Central memory CD8-positive, alpha-beta T cell (primary cell): ENCODE results near the gene CRMP1.

Experiments
- ATAC-seq: fragments of 150-1000 bp; cut with Tn5 transposase; replicated peaks from 2 replicates; pipeline ENCODE4 v1.10.0; 2022; ENCODE audit warnings: mild to moderate bottlenecking, moderate FRiP score, moderate number of reproducible peaks; ENCODE audit not compliant: poor library complexity, severe bottlenecking; ENCODE audit errors: extremely low read depth
- DNase-seq, 2 donors: peaks; one replicate each; pipeline ENCODE4 v3.0.0; 2021; ENCODE audit warnings: low spot score in 2 of 2
- H3K27ac Mint-ChIP-seq: one replicate; pipeline ENCODE4 v1.8.0; 2022; ENCODE audit warnings: low read depth, mild to moderate bottlenecking, moderate library complexity, mixed read lengths
- H3K27me3 Mint-ChIP-seq: one replicate; pipeline ENCODE4 v1.8.0; 2022; ENCODE audit warnings: mixed read lengths
- H3K36me3 Mint-ChIP-seq: one replicate; pipeline ENCODE4 v1.8.0; 2022; ENCODE audit warnings: mild to moderate bottlenecking, moderate library complexity, mixed read lengths; ENCODE audit not compliant: insufficient read depth
- H3K4me1 Mint-ChIP-seq: one replicate; pipeline ENCODE4 v1.8.0; 2022; ENCODE audit warnings: mixed read lengths
- H3K4me3 Mint-ChIP-seq: one replicate; pipeline ENCODE4 v1.8.0; 2022; ENCODE audit warnings: mild to moderate bottlenecking, moderate library complexity, mixed read lengths
- H3K9me3 Mint-ChIP-seq: one replicate; pipeline ENCODE4 v1.8.0; 2022; ENCODE audit warnings: mixed read lengths

The CRMP1 gene

DNA sequence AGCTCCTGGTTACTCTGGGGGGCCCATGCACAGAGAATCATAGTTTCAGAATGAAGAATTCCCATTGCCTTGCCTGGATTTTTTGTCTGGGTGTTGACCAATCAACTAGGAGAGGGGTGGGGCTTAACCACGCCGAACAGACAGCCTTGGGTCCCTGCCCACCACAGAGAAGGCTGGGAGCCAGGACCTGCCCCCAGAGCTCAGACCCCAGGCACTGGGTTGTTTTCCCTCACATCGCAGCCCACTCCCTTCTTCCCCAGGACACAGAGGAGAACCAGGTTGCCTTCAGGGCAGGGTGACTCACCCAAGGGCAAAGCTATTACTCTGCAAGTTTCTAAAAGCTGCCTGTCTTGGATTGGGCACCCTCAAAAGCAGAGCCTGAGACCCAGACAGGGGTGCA, 23.3 kb upstream of the CRMP1 start:
- H3K27me3 Mint-ChIP-seq, result peaks cover 9% of the 10 kb centered on the region
- H3K4me1 Mint-ChIP-seq, result no peaks in the 10 kb centered on the region
- H3K4me3 Mint-ChIP-seq, result no peak overlapping the region
- ATAC-seq, result no peak
- peaks cover 6% of the 10 kb centered on the region for H3K9me3 Mint-ChIP-seq
- no peak overlapping the region for H3K27ac Mint-ChIP-seq
- H3K36me3 Mint-ChIP-seq, result no peaks in the 10 kb centered on the region
- DNase-seq, result no peak

DNA sequence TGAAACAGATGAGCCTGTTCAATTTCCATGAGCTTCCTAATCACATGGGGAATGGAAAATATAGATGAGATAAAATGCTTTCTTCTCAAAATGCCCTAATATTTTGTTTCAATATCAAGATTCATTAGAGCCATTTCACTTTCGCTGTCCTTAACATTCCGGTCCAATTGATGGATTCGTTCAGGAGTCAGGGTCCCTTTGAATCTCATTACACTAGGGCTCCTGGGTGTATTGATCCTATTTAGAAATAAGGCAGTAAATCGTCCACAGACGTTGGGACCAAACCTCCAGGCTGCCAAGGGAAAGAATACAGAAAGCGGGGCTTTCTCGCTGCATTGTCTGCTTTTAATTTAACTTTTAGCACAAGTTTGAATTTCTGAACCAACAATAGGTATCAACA, 20.6 kb upstream of the CRMP1 start:
- Mint-ChIP-seq H3K4me1 (no peaks in the 10 kb centered on the region), H3K4me3 (no peak overlapping the region), H3K36me3 (no peaks in the 10 kb centered on the region), H3K9me3 (peaks cover 6% of the 10 kb centered on the region), H3K27ac (no peak overlapping the region), H3K27me3 (peaks cover 23% of the 10 kb centered on the region)
- no peak for DNase-seq
- no peak for ATAC-seq

DNA sequence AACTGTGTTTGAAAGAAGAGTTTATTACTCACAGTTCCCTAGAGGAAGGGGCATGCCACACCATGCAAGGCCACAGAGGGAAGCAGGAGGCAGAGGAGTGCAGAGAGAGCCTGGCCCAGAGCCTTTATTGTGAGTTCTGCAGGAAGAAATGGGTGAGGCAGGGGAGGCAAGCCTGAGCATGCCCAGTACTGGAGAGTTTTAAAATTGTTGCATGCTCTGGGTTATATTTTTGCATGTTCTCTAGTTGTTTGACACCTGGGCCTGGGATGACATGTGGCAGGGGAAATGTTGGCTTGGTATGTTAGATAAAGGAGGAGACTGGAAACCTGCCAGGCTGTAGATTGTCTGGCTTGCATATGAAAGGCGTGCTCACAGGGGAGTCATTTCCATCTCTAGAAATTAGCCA, 19.7 kb upstream of the CRMP1 start:
- no peaks in the 10 kb centered on the region for H3K36me3 Mint-ChIP-seq

DNA sequence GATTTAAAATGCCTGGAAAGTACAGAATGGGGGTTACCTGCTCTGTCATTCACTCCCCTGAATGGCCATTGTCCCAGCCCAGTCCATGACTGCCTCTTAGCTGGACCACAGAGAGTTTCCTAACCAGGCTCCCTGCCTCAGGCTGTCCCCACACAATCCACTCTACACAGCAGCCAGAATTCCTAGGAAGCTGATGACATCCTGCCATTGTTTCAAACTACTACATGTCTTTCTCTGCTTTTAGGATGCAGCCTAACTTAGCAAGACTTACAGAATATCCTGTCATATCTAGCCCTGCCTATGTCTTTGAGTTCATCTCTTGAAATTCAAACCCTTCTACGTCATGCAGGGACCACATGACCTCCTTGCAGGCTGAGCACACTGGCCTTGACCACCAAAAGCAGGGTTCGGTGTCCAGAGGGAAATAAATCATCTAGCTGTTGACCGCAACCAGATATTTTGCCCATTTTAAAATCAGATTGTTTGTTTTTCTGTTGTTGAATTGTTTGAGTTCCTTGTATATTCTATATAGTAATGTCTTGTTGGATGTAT, 16.1 kb upstream of the CRMP1 start:
- Mint-ChIP-seq H3K27ac (no peak overlapping the region), H3K4me3 (no peak overlapping the region), H3K36me3 (no peaks in the 10 kb centered on the region), H3K9me3 (peaks cover 19% of the 10 kb centered on the region), H3K27me3 (peaks cover 34% of the 10 kb centered on the region), H3K4me1 (no peaks in the 10 kb centered on the region)
- no peak for DNase-seq
- no peak for ATAC-seq

More for the DNA sequence above, 19.7 kb upstream of the CRMP1 start:
- DNase-seq (no peak), ATAC-seq (no peak)
- Mint-ChIP-seq H3K4me3 (no peak overlapping the region), H3K27ac (peak overlapping the region; percentile 42), H3K9me3 (peaks cover 14% of the 10 kb centered on the region), H3K4me1 (no peaks in the 10 kb centered on the region), H3K27me3 (peaks cover 31% of the 10 kb centered on the region)

DNA sequence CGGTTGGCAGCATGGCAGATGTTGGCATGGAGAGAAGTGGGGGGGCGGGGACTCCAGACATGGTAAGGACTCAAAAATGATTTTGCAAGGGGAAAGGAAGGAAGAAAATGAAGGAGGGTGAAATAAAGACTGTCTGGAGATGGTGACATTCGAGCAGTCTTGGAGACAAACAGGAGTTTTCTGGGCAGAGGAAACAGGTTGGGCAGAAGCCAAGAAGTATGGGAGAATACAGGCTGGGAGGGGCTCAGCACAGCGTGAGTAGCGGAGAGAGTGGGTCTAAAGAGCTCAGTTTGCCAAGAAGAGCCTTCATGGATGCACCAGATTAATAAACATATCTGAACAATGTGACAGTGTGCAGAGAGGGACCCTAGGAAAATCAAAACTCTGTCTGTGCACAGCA, 13.3 kb upstream of the CRMP1 start:
- ATAC-seq (no peak), DNase-seq (no peak)
- H3K27ac Mint-ChIP-seq, result no peak overlapping the region
- H3K4me3 Mint-ChIP-seq, result no peak overlapping the region
- H3K27me3 Mint-ChIP-seq, result peaks cover 25% of the 10 kb centered on the region
- H3K9me3 Mint-ChIP-seq, result peaks cover 12% of the 10 kb centered on the region
- H3K4me1 Mint-ChIP-seq, result no peaks in the 10 kb centered on the region
- no peaks in the 10 kb centered on the region for H3K36me3 Mint-ChIP-seq

DNA sequence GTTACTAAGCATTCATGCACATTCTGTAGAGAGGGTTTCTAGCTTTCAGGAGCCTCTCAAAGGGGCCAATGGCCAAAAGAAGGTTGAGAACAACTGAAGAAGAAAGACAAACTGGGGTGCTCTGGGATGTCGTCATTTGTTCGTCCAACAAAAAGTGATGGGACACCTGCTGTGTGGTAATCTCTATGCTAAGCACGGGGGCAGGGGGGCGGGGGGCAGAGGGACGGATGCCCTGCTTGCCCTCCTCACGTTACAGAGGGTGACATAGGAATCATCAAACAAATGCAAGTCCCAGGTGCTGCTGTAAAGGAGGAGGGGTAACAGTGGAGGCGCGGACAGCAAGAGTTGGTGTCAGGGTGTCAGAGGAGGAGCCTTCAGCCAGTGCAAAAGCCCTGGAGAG, 12.8 kb upstream of the CRMP1 start:
- no peak for ATAC-seq
- Mint-ChIP-seq H3K27me3 (peaks cover 25% of the 10 kb centered on the region), H3K36me3 (no peaks in the 10 kb centered on the region), H3K4me3 (no peak overlapping the region), H3K4me1 (no peaks in the 10 kb centered on the region), H3K9me3 (peaks cover 12% of the 10 kb centered on the region), H3K27ac (no peak overlapping the region)
- no peak for DNase-seq

DNA sequence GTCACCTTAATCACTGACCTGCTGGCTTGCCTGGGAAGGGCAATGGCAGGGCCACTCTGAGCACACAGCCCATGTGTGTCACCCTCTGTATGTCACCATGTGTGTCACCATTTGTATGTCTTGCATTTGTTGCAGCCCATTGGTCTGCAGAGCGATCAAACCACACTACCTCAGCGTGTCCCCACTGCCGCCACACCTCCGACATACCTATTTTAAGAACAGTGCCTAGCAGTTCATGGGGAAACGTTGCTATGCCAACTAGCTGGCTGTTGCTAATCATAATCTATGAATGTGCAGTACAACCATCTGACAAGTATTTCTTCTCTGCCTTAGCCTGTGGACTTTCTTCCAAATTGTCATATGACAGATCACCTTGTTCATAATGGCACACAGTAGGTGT, 8.0 kb upstream of the CRMP1 start:
- ATAC-seq (no peak), DNase-seq (no peak)
- Mint-ChIP-seq H3K4me3 (no peak overlapping the region), H3K27me3 (peaks cover 30% of the 10 kb centered on the region), H3K9me3 (peaks cover 6% of the 10 kb centered on the region), H3K36me3 (peaks cover 2% of the 10 kb centered on the region), H3K4me1 (no peaks in the 10 kb centered on the region), H3K27ac (no peak overlapping the region)

DNA sequence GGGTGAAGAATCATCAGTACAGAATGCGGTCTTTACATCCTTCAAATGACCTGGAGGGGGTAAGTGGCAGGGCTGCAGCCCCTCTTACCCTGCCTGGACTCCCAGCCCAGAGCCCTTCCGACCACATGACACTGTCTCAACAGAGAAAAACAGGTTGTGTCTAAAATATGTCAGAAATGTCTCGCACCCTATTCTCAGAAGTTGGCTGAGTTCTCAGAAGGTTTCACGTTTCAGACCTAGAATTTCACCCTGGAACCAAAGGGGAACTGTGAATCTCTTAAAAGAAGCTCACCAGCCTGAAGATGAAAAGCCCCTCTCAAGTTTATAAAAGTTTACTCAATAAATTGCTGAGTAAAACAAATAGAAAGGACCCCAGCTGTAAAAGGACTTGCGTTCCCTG, 7.0 kb upstream of the CRMP1 start:
- H3K4me3 Mint-ChIP-seq, result no peak overlapping the region
- peaks cover 2% of the 10 kb centered on the region for H3K36me3 Mint-ChIP-seq
- H3K27me3 Mint-ChIP-seq, result peaks cover 39% of the 10 kb centered on the region
- H3K9me3 Mint-ChIP-seq, result peaks cover 6% of the 10 kb centered on the region
- no peak overlapping the region for H3K27ac Mint-ChIP-seq
- ATAC-seq (no peak), DNase-seq (no peak)
- H3K4me1 Mint-ChIP-seq, result no peaks in the 10 kb centered on the region

DNA sequence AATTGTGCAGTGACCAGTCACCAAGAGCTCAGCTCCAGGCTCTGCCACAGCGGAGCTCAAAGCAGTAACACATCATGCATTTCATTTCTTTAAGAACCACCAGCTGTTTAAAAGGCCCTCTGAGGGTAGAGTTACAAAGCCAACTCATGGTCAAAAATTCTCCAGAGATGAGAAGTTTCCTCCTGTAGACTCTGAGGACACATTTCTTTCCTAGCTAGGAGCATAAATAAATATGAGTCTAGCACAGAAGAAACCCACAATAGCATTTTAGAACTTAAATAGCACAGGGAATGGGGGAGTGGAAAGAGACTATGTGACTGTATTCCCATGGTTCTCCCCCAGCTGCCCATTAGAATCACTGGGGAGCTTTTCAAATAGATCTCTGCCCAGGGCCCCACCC, 6.5 kb upstream of the CRMP1 start:
- Mint-ChIP-seq H3K36me3 (peaks cover 2% of the 10 kb centered on the region), H3K4me3 (no peak overlapping the region), H3K9me3 (peaks cover 6% of the 10 kb centered on the region), H3K4me1 (no peaks in the 10 kb centered on the region), H3K27ac (no peak overlapping the region), H3K27me3 (peaks cover 44% of the 10 kb centered on the region)
- ATAC-seq (no peak), DNase-seq (no peak)

DNA sequence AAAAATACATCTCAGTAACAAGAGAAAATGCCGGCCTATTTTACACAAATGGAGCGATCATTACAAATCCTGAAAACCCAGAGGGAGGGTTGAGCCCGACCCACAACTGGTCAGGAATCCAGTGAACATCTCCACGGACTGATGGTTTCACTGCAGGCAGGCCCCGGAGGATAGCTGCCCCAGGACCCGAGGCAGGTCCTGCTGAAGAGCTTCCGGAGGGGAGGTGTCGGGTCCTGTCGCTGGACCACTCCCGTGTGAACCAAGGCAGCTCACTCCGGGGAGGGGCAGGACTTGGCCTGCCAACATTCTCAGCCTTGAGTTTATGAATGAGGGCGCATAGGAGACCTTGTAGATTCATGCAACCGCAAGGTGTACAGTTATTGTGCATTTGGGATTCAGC, 4.8 kb upstream of the CRMP1 start:
- no peak overlapping the region for H3K4me3 Mint-ChIP-seq
- DNase-seq (no peak), ATAC-seq (no peak)
- H3K36me3 Mint-ChIP-seq, result peaks cover 2% of the 10 kb centered on the region
- H3K4me1 Mint-ChIP-seq, result no peaks in the 10 kb centered on the region
- no peak overlapping the region for H3K27ac Mint-ChIP-seq
- H3K9me3 Mint-ChIP-seq, result peaks cover 6% of the 10 kb centered on the region
- H3K27me3 Mint-ChIP-seq, result peaks cover 59% of the 10 kb centered on the region

DNA sequence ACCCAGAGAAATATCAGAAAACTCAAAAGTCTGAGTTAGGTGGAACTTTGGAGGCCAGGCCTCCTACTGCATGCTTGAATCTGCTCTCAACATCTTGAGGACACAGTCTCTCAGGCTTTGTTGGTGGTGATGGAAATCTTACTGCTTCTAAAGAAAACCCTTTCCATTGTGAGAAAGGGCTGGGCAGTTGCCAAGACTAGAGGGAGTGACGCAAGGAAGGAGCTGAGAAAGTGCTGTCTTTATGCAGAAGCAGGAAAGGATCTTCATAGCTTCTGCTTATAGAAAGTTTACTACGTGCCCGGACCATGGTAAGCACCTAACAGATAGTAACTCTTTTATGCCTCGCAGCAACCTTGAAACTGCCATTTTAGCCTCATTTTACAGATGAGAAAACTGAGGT, 2.4 kb upstream of the CRMP1 start:
- H3K4me1 Mint-ChIP-seq, result no peaks in the 10 kb centered on the region
- H3K27me3 Mint-ChIP-seq, result peaks cover 77% of the 10 kb centered on the region
- H3K4me3 Mint-ChIP-seq, result no peak overlapping the region
- peaks cover 6% of the 10 kb centered on the region for H3K36me3 Mint-ChIP-seq
- H3K9me3 Mint-ChIP-seq, result peaks cover 6% of the 10 kb centered on the region
- DNase-seq, result no peak
- no peak for ATAC-seq
- H3K27ac Mint-ChIP-seq, result no peak overlapping the region

DNA sequence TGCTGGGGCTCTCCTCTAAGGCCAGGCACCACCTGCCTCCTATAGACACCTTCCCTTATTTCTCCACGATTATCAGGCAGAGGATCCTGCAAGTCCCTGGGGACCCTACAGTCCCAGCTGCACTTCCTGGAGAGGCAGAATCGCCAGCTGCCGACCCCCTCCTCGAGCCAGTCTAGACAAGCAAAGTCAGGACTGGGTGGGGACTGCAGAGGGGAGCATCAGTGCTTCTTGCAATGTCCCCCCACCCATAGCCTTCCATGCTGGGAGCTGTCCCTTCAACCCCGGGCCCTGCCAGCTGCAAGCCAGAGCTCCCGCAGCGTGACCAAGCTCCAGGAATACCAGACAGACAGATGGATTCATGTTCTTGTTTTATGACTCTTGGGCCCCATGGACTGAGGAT, 1.4 kb upstream of the CRMP1 start:
- Mint-ChIP-seq H3K36me3 (peaks cover 6% of the 10 kb centered on the region), H3K27ac (no peak overlapping the region), H3K27me3 (peaks cover 85% of the 10 kb centered on the region), H3K4me3 (no peak overlapping the region), H3K9me3 (peaks cover 6% of the 10 kb centered on the region), H3K4me1 (peaks cover 5% of the 10 kb centered on the region)
- ATAC-seq, result no peak
- no peak for DNase-seq

DNA sequence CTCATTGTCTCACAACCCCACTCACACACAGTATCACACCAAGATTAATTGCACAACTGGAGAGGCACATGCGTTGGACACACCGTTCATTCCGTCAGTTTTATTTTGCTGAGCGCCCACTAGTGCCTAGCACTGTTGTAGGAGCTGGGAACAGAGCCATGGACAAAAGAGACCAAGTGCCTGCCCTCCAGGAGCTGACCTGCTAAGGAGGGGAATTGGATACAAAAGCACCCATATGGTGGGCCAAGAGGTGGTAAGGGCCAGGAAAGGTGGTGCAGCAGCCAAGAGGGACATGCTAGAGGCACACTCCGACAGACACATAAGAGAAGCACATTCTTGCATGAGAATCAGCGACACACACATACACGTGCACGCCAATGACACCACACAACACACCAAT, 705 bp upstream of the CRMP1 start:
- no peak overlapping the region for H3K27ac Mint-ChIP-seq
- H3K4me3 Mint-ChIP-seq, result peak overlapping the region; percentile 19
- peaks cover 85% of the 10 kb centered on the region for H3K27me3 Mint-ChIP-seq

More for the DNA sequence above, 705 bp upstream of the CRMP1 start:
- peaks cover 11% of the 10 kb centered on the region for H3K4me1 Mint-ChIP-seq
- H3K9me3 Mint-ChIP-seq, result peaks cover 6% of the 10 kb centered on the region
- peaks cover 6% of the 10 kb centered on the region for H3K36me3 Mint-ChIP-seq
- ATAC-seq (no peak), DNase-seq (no peak)
